H9 (cell line): Measurements from ENCODE around the gene PTPRN2. TPM values are rescaled to one million over a fixed set of nuclear protein-coding genes. Genes with fewer than 3 reads are reported as not detected.

ENCODE experiments used
- DNase-seq: peaks from one replicate; pipeline ENCODE4 v3.0.0-alpha.2; 2017
- H2AFZ ChIP-seq: one replicate; pipeline ENCODE4 v1.6.1; 2013; ENCODE audit warnings: mild to moderate bottlenecking, low read length, control low read depth, moderate library complexity
- H2AK5ac ChIP-seq: 2 replicates; pipeline ENCODE4 v1.6.1; 2013; ENCODE audit warnings: low read length, control low read depth, mixed read lengths; ENCODE audit not compliant: insufficient read length
- H2BK120ac ChIP-seq: one replicate; pipeline ENCODE4 v1.6.1; 2013; ENCODE audit warnings: low read depth, mild to moderate bottlenecking, low read length, control low read depth, inconsistent platforms; ENCODE audit not compliant: poor library complexity, severe bottlenecking
- H2BK12ac ChIP-seq: 2 replicates; pipeline ENCODE4 v1.6.1; 2013; ENCODE audit warnings: low read length, control low read depth, mixed read lengths, low read depth; ENCODE audit not compliant: insufficient read length
- H2BK15ac ChIP-seq: 2 replicates; pipeline ENCODE4 v1.6.1; 2013; ENCODE audit warnings: low read depth, low read length, control low read depth
- H2BK20ac ChIP-seq: one replicate; pipeline ENCODE4 v1.6.1; 2013; ENCODE audit warnings: low read depth, mild to moderate bottlenecking, low read length, control low read depth, inconsistent platforms; ENCODE audit not compliant: poor library complexity, severe bottlenecking
- H2BK5ac ChIP-seq: 2 replicates; pipeline ENCODE4 v1.6.1; 2013; ENCODE audit warnings: low read length, control low read depth, mixed read lengths; ENCODE audit not compliant: insufficient read length
- H3K14ac ChIP-seq: 2 replicates; pipeline ENCODE4 v1.6.1; 2013; ENCODE audit warnings: low read length, control low read depth; ENCODE audit not compliant: insufficient read depth
- H3K18ac ChIP-seq: 2 replicates; pipeline ENCODE4 v1.6.1; 2013; ENCODE audit warnings: low read depth, mild to moderate bottlenecking, mixed read lengths, low read length, control low read depth; ENCODE audit not compliant: insufficient read length
- H3K23ac ChIP-seq: 2 replicates; pipeline ENCODE4 v1.6.1; 2013; ENCODE audit warnings: low read length, control low read depth, mixed read lengths, low read depth; ENCODE audit not compliant: insufficient read length
- H3K23me2 ChIP-seq: 2 replicates; pipeline ENCODE4 v1.6.1; 2013; ENCODE audit warnings: low read depth, mild to moderate bottlenecking, mixed read lengths, low read length, control low read depth; ENCODE audit not compliant: insufficient read length, poor library complexity, severe bottlenecking
- H3K27ac ChIP-seq: 2 replicates; pipeline ENCODE4 v1.5.1; 2013; ENCODE audit warnings: low read length, control low read depth, mixed read lengths, low read depth; ENCODE audit not compliant: insufficient read length
- H3K27me3 ChIP-seq: 2 replicates; pipeline ENCODE4 v1.6.1; 2013; ENCODE audit warnings: low read length, control low read depth, inconsistent platforms; ENCODE audit not compliant: insufficient read depth
- H3K4ac ChIP-seq: 2 replicates; pipeline ENCODE4 v1.6.1; 2013; ENCODE audit warnings: low read depth, mild to moderate bottlenecking, control low read depth, inconsistent platforms, low read length, moderate library complexity
- H3K4me1 ChIP-seq: 2 replicates; pipeline ENCODE4 v1.6.1; 2013; ENCODE audit warnings: low read length, control low read depth, inconsistent platforms; ENCODE audit not compliant: insufficient read depth
- H3K4me2 ChIP-seq: 2 replicates; pipeline ENCODE4 v1.6.1; 2013; ENCODE audit warnings: low read length, control low read depth, mixed read lengths; ENCODE audit not compliant: insufficient read length, insufficient read depth
- H3K56ac ChIP-seq: 2 replicates; pipeline ENCODE4 v1.6.1; 2013; ENCODE audit warnings: low read depth, mild to moderate bottlenecking, mixed read lengths, low read length, control low read depth; ENCODE audit not compliant: insufficient read length
- H3K79me1 ChIP-seq: 2 replicates; pipeline ENCODE4 v1.6.1; 2013; ENCODE audit warnings: low read depth, mild to moderate bottlenecking, moderate library complexity, low read length, control low read depth, inconsistent platforms; ENCODE audit not compliant: insufficient read depth, poor library complexity, severe bottlenecking
- H3K79me2 ChIP-seq: 2 replicates; pipeline ENCODE4 v1.6.1; 2013; ENCODE audit warnings: low read length, control low read depth, inconsistent platforms; ENCODE audit not compliant: insufficient read depth
- H3K9ac ChIP-seq: 2 replicates; pipeline ENCODE4 v1.6.1; 2013; ENCODE audit warnings: low read length, control low read depth, mixed read lengths; ENCODE audit not compliant: insufficient read length; ENCODE audit errors: extremely low read depth
- H3K9me3 ChIP-seq: one replicate; pipeline ENCODE4 v1.6.1; 2013; ENCODE audit warnings: low read depth, low read length, inconsistent platforms; ENCODE audit not compliant: control insufficient read depth
- H3T11ph ChIP-seq: one replicate; pipeline ENCODE4 v1.6.1; 2013; ENCODE audit warnings: mild to moderate bottlenecking, low read length, control low read depth, inconsistent platforms
- H4K20me1 ChIP-seq: one replicate; pipeline ENCODE4 v1.6.1; 2013; ENCODE audit not compliant: control insufficient read depth, insufficient read length, insufficient read depth
- H4K5ac ChIP-seq: 2 replicates; pipeline ENCODE4 v1.6.1; 2013; ENCODE audit warnings: low read depth, mild to moderate bottlenecking, mixed read lengths, low read length, control low read depth; ENCODE audit not compliant: insufficient read length
- H4K8ac ChIP-seq: replicated peaks from 2 replicates; pipeline ENCODE4 v1.6.1; 2013; ENCODE audit warnings: low read length, control low read depth, mixed read lengths, low read depth; ENCODE audit not compliant: insufficient read length
- H4K91ac ChIP-seq: 2 replicates; pipeline ENCODE4 v1.6.1; 2013; ENCODE audit warnings: low read depth, mild to moderate bottlenecking, moderate library complexity, mixed read lengths, low read length, control low read depth; ENCODE audit not compliant: insufficient read length
- H3K27ac Mint-ChIP-seq, 3 experiments: 2 replicates in 2 of 3; 3 replicates in 1 of 3; pipeline ENCODE4 v1.8.0; 2020 to 2021; ENCODE audit warnings: mixed read lengths in 3 of 3, mild to moderate bottlenecking in 1 of 3, moderate library complexity in 1 of 3
- H3K27me3 Mint-ChIP-seq: 2 replicates; pipeline ENCODE4 v1.8.0; 2021; ENCODE audit warnings: low read depth, mild to moderate bottlenecking, moderate library complexity, mixed read lengths
- H3K36me3 Mint-ChIP-seq, 3 experiments: 2 replicates in 2 of 3; 3 replicates in 1 of 3; pipeline ENCODE4 v1.8.0; 2020 to 2021; ENCODE audit warnings: low read depth in 3 of 3, mixed read lengths in 3 of 3; ENCODE audit not compliant: insufficient read depth in 1 of 3
- H3K4me1 Mint-ChIP-seq, 2 experiments: 2 replicates each; pipeline ENCODE4 v1.8.0; 2020; ENCODE audit warnings: mixed read lengths in 2 of 2
- H3K4me3 Mint-ChIP-seq, 2 experiments: 2 replicates in 1 of 2; 3 replicates in 1 of 2; pipeline ENCODE4 v1.8.0; 2020 to 2021; ENCODE audit warnings: mild to moderate bottlenecking in 2 of 2, mixed read lengths in 2 of 2, moderate library complexity in 1 of 2
- H3K9me3 Mint-ChIP-seq, 2 experiments: 2 replicates in 1 of 2; 3 replicates in 1 of 2; pipeline ENCODE4 v1.8.0; 2020; ENCODE audit warnings: mild to moderate bottlenecking in 2 of 2, mixed read lengths in 2 of 2, moderate library complexity in 1 of 2
- CTCF ChIP-seq: fragments of 200-600 bp; sonication (generic); conservative IDR thresholded peaks from 3 replicates; pipeline ENCODE4 v1.8.0; 2021; ENCODE audit warnings: antibody characterized with exemption, mild to moderate bottlenecking
- WGBS: extraction: QIAGEN DNeasy Blood & Tissue Kit; methylation state at CpG from one replicate; pipeline ENCODE4 v1.1.7; 2013; ENCODE audit warnings: missing lambda C conversion rate, low lambda C conversion rate, mixed read lengths; ENCODE audit not compliant: insufficient read length; ENCODE audit errors: extremely low coverage; 5-methylcytosine and 5-hydroxymethylcytosine counted together
- total RNA-seq: library from RNA; stranded (reverse); gene quantifications from 2 replicates; pipeline ENCODE4 v1.2.1, GENCODE V29; 2021

Gene PTPRN2
- total RNA-seq, 1 experiment from 2014 or later, result 5.2 TPM

- Histone ChIP-seq H3K14ac (no peak overlapping the region; the same call in 1 of the 2 replicates), H2BK15ac (no peak overlapping the region), H4K5ac (no peak overlapping the region), H4K8ac (no peak overlapping the region), H4K20me1 (no peaks in the 10 kb centered on the region), H3K27me3 (no peaks in the 10 kb centered on the region), H3K23ac (no peak overlapping the region), H3K23me2 (peaks cover 2% of the 10 kb centered on the region), H2AK5ac (no peak overlapping the region), H3K79me2 (no peaks in the 10 kb centered on the region), H3T11ph (no peak overlapping the region), H2AFZ (no peak overlapping the region), H3K27ac (no peak overlapping the region), H3K4me1 (no peaks in the 10 kb centered on the region), H2BK120ac (no peak overlapping the region), H2BK12ac (no peak overlapping the region), H3K56ac (no peak overlapping the region), H3K9ac (no peak overlapping the region), H3K79me1 (no peaks in the 10 kb centered on the region), H3K4ac (no peak overlapping the region), H3K9me3 (no peaks in the 10 kb centered on the region), H4K91ac (no peak overlapping the region), H3K18ac (no peak overlapping the region), H2BK20ac (no peak overlapping the region), H2BK5ac (no peak overlapping the region), H3K4me2 (no peak overlapping the region)
- no peaks in the 10 kb centered on the region; a peak in 1 of 7 replicates for H3K36me3 Mint-ChIP-seq
- no CpG with 5 or more reads among the region's 21 CpGs for WGBS
- DNase-seq, result no peak
- H3K27ac Mint-ChIP-seq, result no peak overlapping the region
- peaks cover 0 to 6% of the 10 kb centered on the region in 2 experiments; a peak in 2 of 4 replicates for H3K4me1 Mint-ChIP-seq
- no peak overlapping the region for H3K4me3 Mint-ChIP-seq
- peaks cover 49% of the 10 kb centered on the region for H3K27me3 Mint-ChIP-seq
- no peaks in the 10 kb centered on the region for H3K9me3 Mint-ChIP-seq
- TF ChIP-seq CTCF, result no peak
These were observed 922.6 kb downstream of the PTPRN2 start for GRCh38 chr7:157664871-157665633.
